MM.1S (cell line): ENCODE results near the gene ZDHHC11B.
"Not testable (repeated sequence)": the region's sequence is repeated elsewhere in the genome, so short reads cannot be mapped to it uniquely, and the experiment has no call there.

ENCODE experiments used
- DNase-seq: peaks from one replicate; pipeline ENCODE4 v3.0.0-alpha.2; 2015
- H2AFZ ChIP-seq: fragments of 300-600 bp; sonication (generic); 2 replicates; pipeline ENCODE4 v1.6.0; 2016; ENCODE audit warnings: antibody characterized with exemption, low read length
- H3F3A ChIP-seq: fragments of 300-600 bp; sonication (generic); 2 replicates; pipeline ENCODE4 v1.6.1; 2016; ENCODE audit warnings: mild to moderate bottlenecking, antibody characterized with exemption, low read length, moderate library complexity, mixed read lengths; ENCODE audit not compliant: insufficient read depth
- H3K27ac ChIP-seq: fragments of 300-600 bp; sonication (generic); 2 replicates; pipeline ENCODE4 v1.5.1; 2016; ENCODE audit warnings: mild to moderate bottlenecking, low read length
- H3K27me3 ChIP-seq: fragments of 300-600 bp; sonication (generic); replicated peaks from 2 replicates; pipeline ENCODE4 v1.6.0; 2016; ENCODE audit warnings: low read length; ENCODE audit not compliant: insufficient read depth
- H3K36me3 ChIP-seq: fragments of 300-600 bp; sonication (generic); replicated peaks from 2 replicates; pipeline ENCODE4 v1.6.1; 2016; ENCODE audit warnings: mild to moderate bottlenecking, low read length, mixed read lengths; ENCODE audit not compliant: insufficient read depth
- H3K4me1 ChIP-seq: fragments of 300-600 bp; sonication (generic); 2 replicates; pipeline ENCODE4 v1.6.1; 2016; ENCODE audit warnings: low read length, mixed read lengths
- H3K4me2 ChIP-seq: fragments of 300-600 bp; sonication (generic); 2 replicates; pipeline ENCODE4 v1.6.0; 2016; ENCODE audit warnings: low read depth, low read length
- H3K4me3 ChIP-seq: fragments of 300-600 bp; sonication (generic); 2 replicates; pipeline ENCODE4 v1.5.1; 2016; ENCODE audit warnings: low read length, mixed read lengths
- H3K79me2 ChIP-seq: fragments of 300-600 bp; sonication (generic); 2 replicates; pipeline ENCODE4 v1.6.1; 2016; ENCODE audit warnings: mixed run types, low read length, mixed read lengths
- H3K9ac ChIP-seq: fragments of 300-600 bp; sonication (generic); 2 replicates; pipeline ENCODE4 v1.6.1; 2016; ENCODE audit warnings: low read length, mixed read lengths
- H3K9me2 ChIP-seq: fragments of 300-600 bp; sonication (generic); replicated peaks from 2 replicates; pipeline ENCODE4 v1.6.1; 2016; ENCODE audit warnings: mild to moderate bottlenecking, low read length, mixed read lengths; ENCODE audit not compliant: insufficient read depth
- H3K9me3 ChIP-seq: fragments of 300-600 bp; sonication (generic); replicated peaks from 2 replicates; pipeline ENCODE4 v1.6.1; 2016; ENCODE audit warnings: mild to moderate bottlenecking, low read length, mixed read lengths; ENCODE audit not compliant: insufficient read depth
- H4K20me1 ChIP-seq: fragments of 300-600 bp; sonication (generic); 2 replicates; pipeline ENCODE4 v1.6.1; 2016; ENCODE audit warnings: mild to moderate bottlenecking, low read length, moderate library complexity, mixed read lengths; ENCODE audit not compliant: insufficient read depth
- EZH2 ChIP-seq: fragments of 300-600 bp; sonication (generic); optimal IDR thresholded peaks from 2 replicates; pipeline ENCODE3; 2017; ENCODE audit warnings: low read depth, mild to moderate bottlenecking, antibody characterized with exemption, low read length, mixed read lengths
- EZH2phosphoT487 ChIP-seq: fragments of 300-600 bp; sonication (generic); IDR thresholded peaks from 2 replicates; pipeline ENCODE4 v1.6.1; 2018; ENCODE audit warnings: antibody characterized with exemption, low read length
- TF ChIP-seq, protein P1 (sequence below): fragments of 300-600 bp; sonication (generic); IDR thresholded peaks from 2 replicates; pipeline ENCODE4 v1.5.1; 2016; ENCODE audit warnings: antibody characterized with exemption, low read length, mixed read lengths

The ZDHHC11B gene

DNA sequence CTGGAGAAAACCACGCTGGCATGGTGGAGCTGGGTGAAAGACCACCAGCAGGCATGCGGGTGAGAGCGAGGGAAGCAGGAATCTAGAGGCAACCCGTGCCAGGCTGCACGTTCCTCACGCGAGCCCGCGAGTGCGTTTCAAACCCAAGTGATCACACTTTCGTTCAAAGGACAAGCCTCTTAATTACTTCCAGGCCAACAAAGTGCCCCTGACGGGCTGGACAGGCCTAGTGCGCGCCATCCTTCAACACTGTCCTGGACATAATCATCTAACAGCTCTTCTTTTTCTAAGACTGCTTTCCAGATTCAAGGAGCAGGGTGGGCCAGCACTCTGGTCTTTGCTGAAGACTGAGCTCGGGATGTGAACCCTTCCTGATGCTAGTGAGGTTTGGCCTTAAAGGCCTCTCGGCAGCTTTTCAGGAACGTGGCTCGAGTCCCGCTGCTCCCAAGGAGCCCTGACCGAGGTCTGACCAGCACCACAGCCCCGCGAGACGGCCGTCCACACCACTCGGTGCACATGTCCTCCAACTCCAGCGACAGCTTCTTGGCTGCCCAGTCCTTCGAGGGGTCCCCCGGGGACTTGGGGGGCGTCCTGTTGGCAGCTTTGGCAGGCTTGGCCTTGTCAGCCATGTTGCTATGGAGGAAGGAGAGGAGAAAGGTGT, 14.9 kb downstream of the ZDHHC11B start:
- not testable (repeated sequence) for H3K9me2 ChIP-seq, H3K9me3 ChIP-seq, H2AFZ ChIP-seq, H4K20me1 ChIP-seq, H3K27me3 ChIP-seq, H3K4me3 ChIP-seq, H3K4me2 ChIP-seq, H3K4me1 ChIP-seq, H3K9ac ChIP-seq, H3K27ac ChIP-seq, H3K79me2 ChIP-seq, DNase-seq, H3K36me3 ChIP-seq, H3F3A ChIP-seq

DNA sequence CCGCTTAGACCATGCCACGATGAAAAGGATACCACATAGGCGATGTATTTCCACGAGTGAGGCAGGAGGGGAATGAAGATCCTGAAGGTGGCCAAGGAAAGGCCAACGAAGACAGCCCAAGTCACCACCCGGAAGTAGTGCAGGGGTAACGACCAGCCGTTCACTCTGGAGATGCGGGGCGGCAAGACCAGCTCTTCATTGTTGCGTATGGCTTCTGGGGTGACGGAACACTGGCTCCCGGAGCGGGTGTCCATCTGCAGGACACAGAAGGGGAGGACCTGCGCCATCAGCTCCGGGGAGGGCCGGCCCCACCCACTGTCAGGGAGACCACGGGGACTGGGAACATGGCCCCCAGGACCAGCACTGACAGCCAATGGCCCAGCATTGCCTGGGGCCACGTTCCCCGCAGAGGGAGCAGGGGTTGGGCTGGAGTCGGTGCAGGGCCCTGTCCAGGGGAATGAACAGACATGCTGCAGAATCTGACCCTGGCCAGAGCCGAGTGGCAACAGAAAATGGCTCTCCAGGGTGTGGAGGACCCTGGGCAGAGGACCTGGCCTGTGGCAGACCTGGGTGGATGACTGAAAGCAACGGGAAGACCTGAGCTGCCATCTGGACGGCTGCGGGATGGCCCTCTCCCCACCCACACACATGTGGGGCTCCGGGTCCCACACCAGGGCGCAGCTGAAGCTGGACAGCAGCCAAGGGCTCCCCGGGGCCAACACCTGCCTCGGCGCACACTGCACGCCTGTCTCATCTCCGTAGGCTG, 17.7 kb downstream of the ZDHHC11B start:
- TF ChIP-seq, protein P1, sequence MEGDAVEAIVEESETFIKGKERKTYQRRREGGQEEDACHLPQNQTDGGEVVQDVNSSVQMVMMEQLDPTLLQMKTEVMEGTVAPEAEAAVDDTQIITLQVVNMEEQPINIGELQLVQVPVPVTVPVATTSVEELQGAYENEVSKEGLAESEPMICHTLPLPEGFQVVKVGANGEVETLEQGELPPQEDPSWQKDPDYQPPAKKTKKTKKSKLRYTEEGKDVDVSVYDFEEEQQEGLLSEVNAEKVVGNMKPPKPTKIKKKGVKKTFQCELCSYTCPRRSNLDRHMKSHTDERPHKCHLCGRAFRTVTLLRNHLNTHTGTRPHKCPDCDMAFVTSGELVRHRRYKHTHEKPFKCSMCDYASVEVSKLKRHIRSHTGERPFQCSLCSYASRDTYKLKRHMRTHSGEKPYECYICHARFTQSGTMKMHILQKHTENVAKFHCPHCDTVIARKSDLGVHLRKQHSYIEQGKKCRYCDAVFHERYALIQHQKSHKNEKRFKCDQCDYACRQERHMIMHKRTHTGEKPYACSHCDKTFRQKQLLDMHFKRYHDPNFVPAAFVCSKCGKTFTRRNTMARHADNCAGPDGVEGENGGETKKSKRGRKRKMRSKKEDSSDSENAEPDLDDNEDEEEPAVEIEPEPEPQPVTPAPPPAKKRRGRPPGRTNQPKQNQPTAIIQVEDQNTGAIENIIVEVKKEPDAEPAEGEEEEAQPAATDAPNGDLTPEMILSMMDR: no peak
- TF ChIP-seq EZH2phosphoT487 (no peak), EZH2 (no peak)
- Histone ChIP-seq H3K4me1 (no peaks in the 10 kb centered on the region), H3K27ac (no peak overlapping the region), H3K9me3 (no peaks in the 10 kb centered on the region), H2AFZ (no peak overlapping the region), H3F3A (no peaks in the 10 kb centered on the region), H3K27me3 (no peaks in the 10 kb centered on the region), H3K4me2 (no peak overlapping the region), H3K79me2 (no peaks in the 10 kb centered on the region), H3K9me2 (no peaks in the 10 kb centered on the region), H4K20me1 (no peaks in the 10 kb centered on the region), H3K36me3 (no peaks in the 10 kb centered on the region), H3K4me3 (no peak overlapping the region), H3K9ac (no peak overlapping the region)
- DNase-seq: no peak

DNA sequence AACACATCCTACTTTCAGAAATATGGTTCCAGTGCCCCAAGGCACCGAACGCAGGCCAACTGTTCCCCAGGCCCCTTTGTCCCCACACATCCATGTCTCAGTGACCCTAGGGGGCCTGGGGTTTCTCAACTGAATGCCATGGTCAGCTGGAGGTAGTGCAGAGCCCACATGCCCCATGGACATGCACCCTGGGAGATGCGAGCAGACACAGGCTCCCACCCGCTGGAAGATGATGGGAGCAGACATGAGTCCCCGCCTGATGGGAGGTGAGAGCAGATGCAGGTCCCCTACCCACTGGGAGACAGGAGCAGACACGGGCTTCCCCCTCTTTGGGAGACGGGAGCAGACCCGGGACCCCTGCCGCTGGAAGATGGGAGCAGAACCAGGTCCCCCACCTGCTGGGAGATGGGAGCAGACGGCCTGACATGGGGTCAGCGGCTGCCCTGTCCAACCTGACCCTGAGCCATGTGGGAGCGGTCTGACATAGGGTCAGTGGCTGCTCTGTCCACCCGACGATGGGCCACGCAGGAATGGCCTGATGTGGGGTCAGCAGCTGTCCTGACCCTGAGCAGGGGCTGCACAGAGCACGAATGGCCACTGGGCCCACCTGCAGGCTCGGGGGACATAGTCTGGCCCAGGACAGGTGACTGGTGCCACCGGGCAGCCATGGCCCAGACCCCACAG, 18.4 kb downstream of the ZDHHC11B start:
- Histone ChIP-seq H3K9ac (no peak overlapping the region), H3K27me3 (no peaks in the 10 kb centered on the region), H3K4me1 (peaks cover 5% of the 10 kb centered on the region), H3K9me2 (no peaks in the 10 kb centered on the region), H3K27ac (no peak overlapping the region), H2AFZ (no peak overlapping the region), H3K79me2 (no peaks in the 10 kb centered on the region), H3K9me3 (no peaks in the 10 kb centered on the region), H3F3A (0 out of 2 replicates have a peak, but pooled peaks cover under 1% of the 10 kb centered on the region), H3K4me3 (no peak overlapping the region), H3K36me3 (no peaks in the 10 kb centered on the region), H3K4me2 (no peak overlapping the region), H4K20me1 (no peaks in the 10 kb centered on the region)
- TF ChIP-seq EZH2 (no peak), EZH2phosphoT487 (no peak)
- TF ChIP-seq, protein P1: no peak
- DNase-seq: no peak
